NOMO-1 treated with DMSO at 0.1 percent for 48 hours (cell line): ENCODE data around the gene NPHS1.

ENCODE experiments used
- DNase-seq: peaks from one replicate; lab custom pipeline; 2025; ENCODE audit not compliant: unreplicated experiment; lab: John Stamatoyannopoulos, UW

NPHS1 gene

DNA sequence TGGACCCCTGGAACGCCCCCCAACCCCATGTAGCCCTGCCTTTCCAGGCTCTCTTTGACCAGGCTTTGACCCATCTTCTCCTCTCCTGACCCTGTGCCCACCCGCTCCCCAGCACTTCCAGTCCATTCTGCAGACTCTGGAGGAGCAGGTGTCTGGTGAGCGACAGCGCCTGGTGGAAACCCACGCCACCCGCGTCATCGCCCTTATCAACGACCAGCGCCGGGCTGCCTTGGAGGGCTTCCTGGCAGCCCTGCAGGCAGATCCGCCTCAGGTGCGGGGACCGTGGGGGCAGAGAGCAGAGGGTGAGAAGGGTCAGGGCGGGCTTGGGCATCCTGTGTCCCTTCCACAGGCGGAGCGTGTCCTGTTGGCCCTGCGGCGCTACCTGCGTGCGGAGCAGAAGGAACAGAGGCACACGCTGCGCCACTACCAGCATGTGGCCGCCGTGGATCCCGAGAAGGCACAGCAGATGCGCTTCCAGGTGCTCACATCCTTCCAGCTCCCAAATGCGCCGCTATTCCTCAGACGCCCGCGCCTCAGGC is 22.2 kb upstream of the NPHS1 start:
- no peak for DNase-seq

DNA sequence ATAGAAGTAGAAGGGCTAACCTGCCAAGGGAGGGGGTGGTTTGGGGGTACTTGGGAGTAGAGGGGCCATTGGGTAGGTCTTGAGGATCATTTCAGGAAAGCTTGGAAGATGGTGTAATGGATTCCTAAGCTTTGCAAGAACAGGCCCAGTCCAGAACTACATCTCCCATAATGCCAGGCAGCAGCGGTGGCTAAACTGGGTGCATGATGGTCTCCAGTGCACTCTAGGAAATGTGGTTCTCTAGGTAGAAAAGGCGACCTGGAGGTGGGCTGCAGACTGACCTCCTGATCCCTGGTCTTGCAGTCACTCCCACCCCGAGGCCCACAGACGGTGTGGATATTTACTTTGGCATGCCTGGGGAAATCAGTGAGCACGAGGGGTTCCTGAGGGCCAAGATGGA is 19.9 kb upstream of the NPHS1 start:
- no peak for DNase-seq

DNA sequence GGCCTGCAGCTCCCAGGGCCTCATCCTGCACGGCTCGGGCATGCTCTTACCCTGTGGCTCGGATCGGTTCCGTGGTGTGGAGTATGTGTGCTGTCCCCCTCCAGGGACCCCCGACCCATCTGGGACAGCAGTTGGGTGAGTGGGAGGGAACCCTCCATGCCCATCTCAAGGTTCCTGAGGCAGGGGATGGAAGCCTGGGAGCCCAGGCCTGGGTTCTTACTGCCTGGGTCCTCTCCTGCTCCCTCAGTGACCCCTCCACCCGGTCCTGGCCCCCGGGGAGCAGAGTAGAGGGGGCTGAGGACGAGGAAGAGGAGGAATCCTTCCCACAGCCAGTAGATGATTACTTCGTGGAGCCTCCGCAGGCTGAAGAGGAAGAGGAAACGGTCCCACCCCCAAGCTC is 19.3 kb upstream of the NPHS1 start:
- no peak for DNase-seq

DNA sequence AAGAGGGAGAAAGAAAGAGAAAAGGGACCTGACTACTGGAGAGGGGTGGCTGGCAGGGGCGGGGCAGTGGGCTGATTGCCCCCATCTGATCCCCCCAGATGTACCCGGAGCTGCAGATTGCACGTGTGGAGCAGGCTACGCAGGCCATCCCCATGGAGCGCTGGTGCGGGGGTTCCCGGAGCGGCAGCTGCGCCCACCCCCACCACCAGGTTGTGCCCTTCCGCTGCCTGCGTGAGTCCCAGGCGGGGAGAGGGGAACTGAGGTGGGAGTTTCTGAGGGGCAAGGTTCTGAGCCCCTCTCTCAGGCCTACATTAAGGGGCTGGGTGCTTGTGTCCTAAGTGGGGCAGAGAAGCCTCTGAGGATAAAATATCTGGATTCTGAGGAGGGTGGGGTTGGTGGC is 18.5 kb upstream of the NPHS1 start:
- no peak for DNase-seq

DNA sequence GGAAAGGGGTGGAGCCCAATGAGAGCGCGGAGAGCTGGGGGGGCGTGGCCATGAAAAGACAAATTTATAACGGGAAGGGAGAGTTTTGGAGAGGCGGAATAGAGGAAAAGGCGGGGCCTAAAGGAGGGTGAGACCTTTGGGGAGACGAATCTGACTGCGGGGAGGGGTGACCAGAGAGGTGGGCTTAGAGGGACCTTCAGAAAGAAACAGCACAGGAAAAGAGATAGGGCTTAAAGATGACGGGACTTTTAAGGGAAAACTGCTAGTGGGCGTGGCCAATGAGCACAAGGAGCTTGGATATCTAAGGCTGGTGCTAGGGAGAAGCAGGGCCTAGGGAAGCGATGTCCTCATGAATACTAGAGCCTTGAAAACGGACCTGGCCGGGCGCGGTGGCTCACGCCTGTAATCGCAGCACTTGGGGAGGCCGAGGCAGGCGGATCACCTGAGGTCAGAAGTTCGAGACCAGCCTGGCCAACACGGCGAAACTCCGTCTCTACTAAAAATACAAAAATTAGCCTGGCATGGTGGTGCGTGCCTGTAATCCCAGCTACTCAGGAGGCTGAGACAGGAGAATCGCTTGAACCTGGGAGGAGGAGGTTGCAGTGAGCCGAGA is 17.9 kb upstream of the NPHS1 start:
- peak; percentile 74 for DNase-seq

DNA sequence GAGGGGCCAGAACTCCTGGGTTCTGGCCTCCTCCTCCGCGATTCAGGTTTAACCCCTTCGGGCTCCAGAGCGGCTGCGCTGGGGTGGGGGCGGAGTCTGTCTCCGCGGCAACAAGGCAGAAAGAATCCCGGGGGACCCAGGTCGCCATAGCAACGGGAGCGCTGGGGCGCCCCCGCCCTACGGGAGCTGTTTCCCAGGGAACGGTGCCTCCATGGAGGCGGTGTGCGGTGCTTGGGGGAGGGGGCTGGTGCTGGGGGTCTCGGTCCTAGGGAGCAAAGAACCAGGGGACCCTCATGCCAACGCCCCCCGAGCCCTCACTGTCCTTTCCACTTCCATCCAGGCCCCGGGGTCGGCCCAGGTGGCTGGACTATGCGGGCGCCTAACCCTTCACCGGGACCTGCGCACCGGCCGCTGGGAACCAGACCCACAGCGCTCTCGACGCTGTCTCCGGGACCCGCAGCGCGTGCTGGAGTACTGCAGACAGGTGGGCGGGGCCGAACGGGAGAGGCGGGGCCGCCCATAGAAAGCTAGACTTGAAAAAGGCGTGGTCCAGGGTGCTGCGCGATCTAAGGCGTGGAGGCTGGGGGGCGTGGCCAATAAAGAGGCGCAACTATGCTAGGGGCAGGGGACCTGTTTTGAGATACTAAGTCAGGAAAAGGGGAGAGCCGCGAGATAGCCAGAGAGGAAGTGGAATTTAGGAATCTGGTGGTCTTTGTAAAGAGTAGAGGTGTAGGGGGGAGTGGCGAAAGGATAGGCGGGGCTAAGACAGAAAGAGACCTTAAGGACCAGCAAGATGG is 17.2 kb upstream of the NPHS1 start:
- peak; percentile 85 for DNase-seq

DNA sequence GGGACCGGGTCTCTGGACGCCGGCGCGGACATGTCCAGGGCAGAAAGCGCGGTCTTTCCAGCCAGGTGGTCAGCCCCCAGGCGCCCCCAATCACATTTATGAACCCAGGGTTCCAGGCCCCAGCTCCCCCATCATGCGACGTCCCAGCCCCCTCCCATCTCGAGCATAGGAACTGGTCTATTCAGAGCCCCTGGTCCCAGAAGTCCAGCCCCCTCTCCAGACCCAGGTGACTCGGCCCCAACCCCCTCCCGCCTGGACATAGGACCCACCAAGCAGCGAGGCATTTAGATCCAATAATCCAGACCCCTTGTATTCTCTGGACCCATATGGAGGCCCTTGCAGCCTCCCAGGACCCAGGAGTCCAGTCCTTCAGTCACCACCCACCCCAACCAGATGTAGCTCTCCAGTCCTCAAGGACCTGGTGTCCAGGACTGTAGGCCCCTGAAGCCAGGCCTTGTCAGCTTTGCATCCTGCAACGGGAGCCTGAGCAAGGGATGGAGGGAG is 16.6 kb upstream of the NPHS1 start:
- DNase-seq: no peak

DNA sequence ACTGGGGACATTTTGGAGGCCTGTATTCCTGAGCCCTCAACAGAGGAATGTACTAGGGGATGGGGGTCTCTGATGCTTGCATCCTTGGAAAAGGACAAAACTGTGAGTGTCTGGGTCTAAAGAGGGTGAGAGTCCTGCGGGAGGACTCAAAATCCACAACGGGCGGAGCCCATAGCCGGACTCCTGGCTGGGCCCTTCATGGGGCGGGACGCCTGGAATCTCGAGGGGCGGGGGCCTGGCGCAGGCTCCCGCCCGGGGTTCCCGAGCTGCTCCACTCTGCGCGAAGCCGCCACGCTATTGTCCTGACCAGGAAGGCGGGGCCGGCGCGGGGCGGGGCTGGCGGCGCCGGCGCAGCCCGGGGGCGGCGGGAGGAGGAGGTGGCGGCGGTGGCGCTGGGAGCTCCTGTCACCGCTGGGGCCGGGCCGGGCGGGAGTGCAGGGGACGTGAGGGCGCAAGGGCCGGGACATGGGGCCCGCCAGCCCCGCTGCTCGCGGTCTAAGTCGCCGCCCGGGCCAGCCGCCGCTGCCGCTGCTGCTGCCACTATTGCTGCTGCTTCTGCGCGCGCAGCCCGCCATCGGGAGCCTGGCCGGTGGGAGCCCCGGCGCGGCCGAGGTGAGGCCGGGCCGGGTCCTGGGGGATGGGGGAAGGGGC is 16.0 kb upstream of the NPHS1 start, which contains the start of gene APLP1:
Gene APLP1, plus strand, starts transcription at position 403 of the 651 bp plus-strand sequence. Its CDS starts 63 bp downstream, at position 466.
- DNase-seq: no peak

DNA sequence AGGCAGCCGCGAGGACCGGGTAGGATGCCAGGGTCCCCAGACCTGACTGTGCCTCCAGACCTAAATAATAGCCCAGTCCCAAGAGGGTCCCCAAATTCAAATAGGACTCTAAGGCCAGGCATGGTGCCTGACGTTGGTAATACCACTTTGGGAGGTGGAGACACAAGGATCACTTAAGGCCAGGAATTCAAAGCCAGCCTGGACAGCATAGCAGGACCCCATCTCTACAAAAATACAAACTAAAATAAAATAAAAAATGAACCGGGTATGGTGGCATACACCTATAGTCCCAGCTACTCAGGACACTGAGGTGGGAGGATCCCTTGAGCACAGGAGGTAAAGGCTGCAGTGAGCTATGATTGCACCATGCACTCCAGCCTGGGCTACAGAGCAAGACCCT is 10.7 kb upstream of the NPHS1 start:
- DNase-seq: no peak

DNA sequence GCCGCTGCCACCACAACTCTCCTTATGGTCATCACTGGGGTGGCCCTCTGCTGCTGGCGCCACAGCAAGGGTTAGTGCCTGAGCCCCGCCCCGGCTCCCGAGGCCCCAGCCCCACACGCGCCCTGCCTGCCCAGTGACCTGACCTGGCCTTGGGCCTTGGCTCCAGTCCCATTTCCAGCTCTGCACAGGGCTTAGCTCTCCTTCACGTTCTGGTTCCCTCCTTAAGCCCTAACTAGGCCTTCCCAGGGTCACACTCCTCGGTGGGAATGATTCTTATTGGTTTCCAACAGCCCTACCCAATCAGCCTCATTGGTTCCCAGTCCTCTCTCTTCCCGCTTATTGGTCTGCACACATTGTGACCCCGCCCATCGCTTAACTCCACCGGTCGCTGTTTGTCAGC is 10.2 kb upstream of the NPHS1 start:
- no peak for DNase-seq

DNA sequence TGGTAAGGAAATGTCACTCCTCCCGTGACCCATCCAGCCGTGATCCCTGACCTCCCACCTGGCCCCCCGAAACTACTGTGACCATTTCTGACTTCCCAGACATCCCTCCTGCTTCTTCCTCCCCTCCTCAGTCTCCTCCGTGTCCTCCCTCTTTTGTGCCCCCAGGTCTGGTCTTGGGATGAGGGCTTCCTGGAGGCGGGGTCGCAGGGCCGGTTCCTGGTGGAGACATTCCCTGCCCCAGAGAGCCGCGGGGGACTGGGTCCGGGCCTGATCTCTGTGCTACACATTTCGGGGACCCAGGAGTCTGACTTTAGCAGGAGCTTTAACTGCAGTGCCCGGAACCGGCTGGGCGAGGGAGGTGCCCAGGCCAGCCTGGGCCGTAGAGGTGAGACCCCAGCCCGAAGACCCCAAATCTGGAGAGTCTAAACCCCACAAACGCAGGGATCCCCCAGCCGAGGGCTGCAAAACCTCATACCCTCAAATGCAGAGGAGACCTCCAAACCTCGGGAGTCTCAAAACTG is 9.4 kb upstream of the NPHS1 start:
- no peak for DNase-seq

DNA sequence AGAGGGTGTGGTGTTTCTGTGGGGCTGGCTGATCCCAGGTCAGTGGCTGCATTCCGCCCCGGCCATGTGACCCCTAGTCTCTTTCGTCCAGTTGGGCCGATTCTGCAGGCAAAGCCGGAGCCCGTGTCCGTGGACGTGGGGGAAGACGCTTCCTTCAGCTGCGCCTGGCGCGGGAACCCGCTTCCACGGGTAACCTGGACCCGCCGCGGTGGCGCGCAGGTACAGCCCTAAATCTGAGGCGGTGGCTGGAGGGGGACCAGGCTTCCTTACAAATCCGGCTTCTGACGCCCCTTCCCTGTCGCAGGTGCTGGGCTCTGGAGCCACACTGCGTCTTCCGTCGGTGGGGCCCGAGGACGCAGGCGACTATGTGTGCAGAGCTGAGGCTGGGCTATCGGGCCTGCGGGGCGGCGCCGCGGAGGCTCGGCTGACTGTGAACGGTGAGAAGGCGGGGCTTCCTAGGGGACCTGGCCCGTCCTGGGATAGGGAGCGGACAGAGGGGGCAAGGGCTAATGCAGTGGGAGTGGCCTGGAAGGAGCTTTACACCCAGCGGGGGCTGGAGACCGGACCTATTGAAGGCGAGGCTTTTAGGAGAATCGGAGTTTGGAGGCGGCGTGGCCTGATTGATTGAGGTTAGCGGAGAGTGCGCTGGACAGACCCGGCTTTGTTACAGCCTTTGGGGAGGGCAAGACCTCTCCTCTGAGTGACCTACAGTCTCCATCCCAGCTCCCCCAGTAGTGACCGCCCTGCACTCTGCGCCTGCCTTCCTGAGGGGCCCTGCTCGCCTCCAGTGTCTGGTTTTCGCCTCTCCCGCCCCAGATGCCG is 8.7 kb upstream of the NPHS1 start:
- DNase-seq: no peak

DNA sequence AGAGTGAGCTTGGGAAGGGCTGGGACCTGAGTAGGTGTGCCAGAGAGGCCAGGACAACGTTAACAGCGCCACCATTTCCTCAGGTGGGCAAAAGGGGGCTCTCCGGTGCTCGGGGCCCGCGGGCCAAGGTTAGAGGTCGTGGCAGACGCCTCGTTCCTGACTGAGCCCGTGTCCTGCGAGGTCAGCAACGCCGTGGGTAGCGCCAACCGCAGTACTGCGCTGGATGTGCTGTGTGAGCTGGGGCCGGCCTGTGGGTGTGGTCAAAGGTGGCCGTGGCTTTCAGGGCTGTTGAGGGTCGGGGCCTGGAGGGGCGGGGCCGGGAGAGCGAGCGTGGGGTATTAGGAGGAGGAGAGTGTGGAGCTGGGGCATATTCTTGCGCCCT is 8.1 kb upstream of the NPHS1 start:
- DNase-seq: no peak

DNA sequence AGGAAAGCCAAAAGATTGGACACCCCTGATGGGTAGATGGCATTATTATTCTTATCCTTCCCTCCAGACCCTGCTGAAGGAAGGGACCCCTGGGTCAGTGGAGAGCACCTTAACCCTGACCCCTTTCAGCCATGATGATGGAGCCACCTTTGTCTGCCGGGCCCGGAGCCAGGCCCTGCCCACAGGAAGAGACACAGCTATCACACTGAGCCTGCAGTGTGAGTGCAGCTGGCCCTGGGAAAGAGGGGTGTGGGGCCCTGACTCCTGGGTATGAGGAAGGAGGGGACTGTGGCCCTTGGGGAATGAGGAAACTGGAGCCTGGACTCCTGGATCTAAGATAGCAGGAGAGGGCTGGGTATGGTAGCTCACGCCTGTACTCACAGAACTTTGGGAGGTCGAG is 7.1 kb upstream of the NPHS1 start:
- no peak for DNase-seq

DNA sequence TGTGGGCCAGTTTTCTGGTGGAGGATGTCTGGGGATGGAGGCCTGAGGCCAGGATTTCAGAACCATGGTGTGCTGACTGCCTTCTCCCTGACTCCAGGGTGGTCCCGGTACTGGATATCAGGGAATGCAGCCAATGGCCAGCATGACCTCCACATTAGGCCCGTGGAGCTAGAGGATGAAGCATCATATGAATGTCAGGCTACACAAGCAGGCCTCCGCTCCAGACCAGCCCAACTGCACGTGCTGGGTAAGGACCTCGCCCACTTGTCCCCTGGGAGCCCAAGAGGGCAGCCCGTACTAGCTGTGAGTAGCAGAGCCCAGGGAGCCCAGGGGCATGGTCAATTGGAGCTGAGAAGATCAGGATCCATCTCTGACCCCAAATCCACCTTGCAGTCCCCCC is 6.0 kb upstream of the NPHS1 start:
- DNase-seq: no peak

DNA sequence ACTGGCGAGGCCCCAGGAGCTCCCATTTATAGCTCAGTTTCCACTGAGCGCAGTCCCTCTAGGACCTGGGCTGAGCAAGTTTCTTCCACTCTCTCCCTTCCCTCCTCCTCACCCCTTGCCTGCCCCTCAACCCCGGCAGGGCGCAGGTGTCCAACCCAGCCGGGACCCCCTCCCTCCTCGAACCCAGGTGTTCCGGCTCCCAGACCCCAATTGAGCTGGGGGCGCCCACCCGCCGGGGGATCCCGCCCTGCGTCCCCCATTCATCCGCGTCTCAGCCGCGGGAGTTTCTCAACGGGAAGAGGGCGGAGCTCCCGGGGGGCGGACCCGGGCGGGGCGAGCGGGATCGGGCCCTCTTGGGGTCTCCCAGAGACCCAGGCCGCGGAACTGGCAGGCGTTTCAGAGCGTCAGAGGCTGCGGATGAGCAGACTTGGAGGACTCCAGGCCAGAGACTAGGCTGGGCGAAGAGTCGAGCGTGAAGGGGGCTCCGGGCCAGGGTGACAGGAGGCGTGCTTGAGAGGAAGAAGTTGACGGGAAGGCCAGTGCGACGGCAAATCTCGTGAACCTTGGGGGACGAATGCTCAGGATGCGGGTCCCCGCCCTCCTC is 4.3 kb upstream of the NPHS1 start, which contains the start of gene KIRREL2:
Gene KIRREL2, plus strand, starts transcription at position 366 of the 604 bp plus-strand sequence. Its CDS starts 209 bp downstream, at position 575.
- DNase-seq: peak; percentile 46

DNA sequence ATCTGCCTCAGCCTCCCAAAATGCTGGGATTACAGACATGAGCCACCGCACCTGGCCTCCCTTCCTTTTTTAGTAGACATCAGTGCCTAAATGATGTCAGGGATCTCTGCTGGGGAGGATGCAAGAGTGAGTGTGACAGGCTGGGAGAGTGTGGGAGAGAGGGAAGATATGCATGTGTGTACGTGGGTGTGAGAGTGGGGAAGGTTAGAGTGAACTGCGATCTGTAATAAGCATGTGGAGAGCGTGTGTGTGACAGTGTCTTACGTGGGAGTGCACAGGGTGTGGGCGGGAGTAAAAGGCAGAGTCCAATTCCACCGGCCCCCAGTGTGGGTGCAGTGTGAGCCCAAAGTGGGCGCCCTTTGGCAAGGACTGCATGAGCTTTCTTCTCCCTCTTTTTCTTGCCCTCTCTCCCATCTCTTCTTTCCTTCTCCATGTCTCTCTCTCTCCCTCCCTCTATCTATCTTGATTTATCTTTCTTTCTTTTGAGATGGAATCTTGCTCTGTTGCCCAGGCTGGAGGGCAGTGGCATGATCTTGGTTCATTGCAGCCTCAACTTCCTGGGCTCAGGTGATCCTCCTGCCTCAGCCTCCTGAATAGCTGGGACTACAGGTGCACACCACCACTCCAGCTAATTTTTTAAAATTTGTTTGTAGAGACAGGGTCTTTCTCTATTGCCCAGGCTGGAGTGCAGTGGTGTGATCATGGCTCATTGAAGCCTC is 893 bp upstream of the NPHS1 start:
- DNase-seq: no peak

DNA sequence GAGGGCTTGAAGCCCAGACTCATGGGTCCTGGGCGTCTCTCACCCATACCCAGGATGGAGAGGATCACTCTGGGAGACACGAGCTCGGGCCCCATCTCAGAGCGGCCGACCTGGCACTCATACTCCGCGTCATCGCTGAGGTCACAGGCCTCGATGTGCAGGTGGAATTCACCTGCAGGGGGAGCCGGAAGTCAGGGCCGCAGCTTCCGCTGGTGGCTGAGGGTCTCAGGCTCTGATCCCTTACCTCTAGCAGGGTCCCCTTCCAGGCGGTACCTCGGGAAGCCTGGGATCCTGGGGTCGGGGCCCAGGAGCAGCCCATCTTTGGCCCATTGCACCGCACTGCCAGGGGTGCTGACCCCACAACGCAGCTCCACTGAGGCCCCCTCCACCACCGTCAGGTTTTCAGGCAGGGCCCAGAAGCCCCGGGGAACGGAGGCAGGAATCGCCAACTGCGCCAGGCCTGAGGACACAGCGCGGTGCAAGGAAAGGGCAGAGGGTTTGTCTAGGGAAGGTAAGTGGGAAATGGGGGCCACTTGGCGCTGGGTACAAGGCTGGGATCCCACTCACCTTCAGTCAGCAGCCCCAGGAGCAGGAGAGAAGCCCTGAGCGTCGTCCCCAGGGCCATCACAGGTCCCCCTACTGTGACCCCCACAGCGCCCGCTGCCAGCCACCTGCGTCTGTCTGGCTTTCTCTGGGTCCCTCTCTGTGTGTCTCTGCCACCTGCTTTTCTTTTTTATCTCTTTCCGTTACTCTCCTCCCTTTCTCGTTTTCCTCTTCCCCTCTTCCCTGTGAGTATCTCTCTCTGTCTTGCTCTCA is 883 bp downstream of the NPHS1 start:
- no peak for DNase-seq
